Keratinocyte (primary cell): ENCODE results near the gene HAUS8. TPM values are rescaled to one million over a fixed set of nuclear protein-coding genes. Genes with fewer than 3 reads are reported as not detected.
A peak's percentile ranks its signal among the peaks of the same experiment; 100 is the strongest.

Source experiments
- DNase-seq: peaks from one replicate; pipeline ENCODE4 v3.0.0-alpha.2; 2011; ENCODE audit warnings: low read depth, missing footprints, low spot score
- FAIRE-seq: peaks from 2 replicates; lab custom pipeline; 2011; peaks lifted over from hg19 to GRCh38; lab: Jason Lieb, UNC
- H2AFZ ChIP-seq: 2 replicates; pipeline ENCODE4 v1.6.0; 2012; ENCODE audit warnings: low read length, control low read depth, inconsistent platforms; ENCODE audit not compliant: control insufficient read depth
- H3K27ac ChIP-seq: 2 replicates; pipeline ENCODE4 v1.5.1; 2011; ENCODE audit warnings: low read length; ENCODE audit not compliant: control insufficient read depth, insufficient read depth
- H3K27me3 ChIP-seq: 3 replicates; pipeline ENCODE4 v1.6.0; 2011; ENCODE audit warnings: low read length; ENCODE audit not compliant: control insufficient read depth, insufficient read depth; ENCODE audit errors: extremely low read depth
- H3K36me3 ChIP-seq, 2 experiments: 2 replicates in 1 of 2; 3 replicates in 1 of 2; pipeline ENCODE4 v1.5.1; 2011; ENCODE audit warnings: low read length in 2 of 2, mild to moderate bottlenecking in 1 of 2; ENCODE audit not compliant: control insufficient read depth in 2 of 2, insufficient read depth in 2 of 2; ENCODE audit errors: extremely low read depth in 1 of 2
- H3K4me1 ChIP-seq: 3 replicates; pipeline ENCODE4 v1.5.1; 2011; ENCODE audit warnings: low read length; ENCODE audit not compliant: control insufficient read depth, insufficient read depth; ENCODE audit errors: extremely low read depth
- H3K4me2 ChIP-seq: 3 replicates; pipeline ENCODE4 v1.6.0; 2011; ENCODE audit warnings: low read depth, low read length; ENCODE audit not compliant: control insufficient read depth, insufficient read depth; ENCODE audit errors: extremely low read depth
- H3K4me3 ChIP-seq, 3 experiments: fragments of 200-600 bp in 1 of 3; sonication (generic) in 1 of 3; 2 replicates in 2 of 3; 3 replicates in 1 of 3; pipeline ENCODE4 v1.5.1; 2011 to 2016; ENCODE audit warnings: low read length in 3 of 3, mild to moderate bottlenecking in 3 of 3, control low read depth in 2 of 3, inconsistent platforms in 1 of 3, low read depth in 1 of 3, mixed read lengths in 1 of 3, mixed run types in 1 of 3, moderate library complexity in 1 of 3; ENCODE audit not compliant: control insufficient read depth in 2 of 3, insufficient read depth in 2 of 3; ENCODE audit errors: extremely low read depth in 1 of 3
- H3K79me2 ChIP-seq: 2 replicates; pipeline ENCODE4 v1.6.0; 2012; ENCODE audit warnings: low read length; ENCODE audit not compliant: control insufficient read depth, insufficient read depth
- H3K9ac ChIP-seq: 3 replicates; pipeline ENCODE4 v1.6.0; 2011; ENCODE audit warnings: low read length; ENCODE audit not compliant: control insufficient read depth, insufficient read depth; ENCODE audit errors: extremely low read depth
- H3K9me1 ChIP-seq: 3 replicates; pipeline ENCODE4 v1.6.0; 2011; ENCODE audit warnings: low read length; ENCODE audit not compliant: control insufficient read depth, insufficient read depth; ENCODE audit errors: extremely low read depth
- H3K9me3 ChIP-seq: 2 replicates; pipeline ENCODE4 v1.5.1; 2012; ENCODE audit warnings: low read depth, low read length; ENCODE audit not compliant: control insufficient read depth
- H4K20me1 ChIP-seq: 3 replicates; pipeline ENCODE4 v1.6.0; 2011; ENCODE audit warnings: low read length; ENCODE audit not compliant: control insufficient read depth, insufficient read depth; ENCODE audit errors: extremely low read depth
- CTCF ChIP-seq, 3 experiments: IDR thresholded peaks in 1 of 3; conservative IDR thresholded peaks in 1 of 3; optimal IDR thresholded peaks in 1 of 3; 2 replicates in 2 of 3; 3 replicates in 1 of 3; pipeline versions ENCODE3 to v1.5.1; 2011; ENCODE audit warnings: low read length in 3 of 3, mild to moderate bottlenecking in 3 of 3, moderate library complexity in 2 of 3, control low read depth in 1 of 3, inconsistent platforms in 1 of 3; ENCODE audit not compliant: insufficient read depth in 2 of 3; ENCODE audit errors: extremely low read depth in 1 of 3
- EZH2 ChIP-seq: IDR thresholded peaks from one replicate; pipeline ENCODE4 v1.6.1; 2012; ENCODE audit warnings: inconsistent platforms, mild to moderate bottlenecking, low read length, moderate library complexity
- dilution Hi-C: fragments of 300-500 bp; cut with MboI; formaldehyde crosslinking; loops from one replicate; pipeline ENCODE4 v1.7.0; 2020; ENCODE audit warnings: low sequenced_read_pairs; ENCODE audit not compliant: extremely low pct_ligation_motif_present
- polyA plus RNA-seq, 5 experiments: library from polyadenylated mRNA; depleted of rRNA in 3 of 5; stranded (reverse) in 3 of 5; stranded (forward) in 1 of 5; unstranded in 1 of 5; fragments of >200 nt; gene quantifications; 1 replicate in 1 of 5; 2 replicates in 3 of 5; 3 replicates in 1 of 5; pipeline versions ENCODE4 v1.2.1 to v1.2.3, GENCODE V29; 2011 to 2012; ENCODE audit warnings: missing spikeins in 2 of 5, low read depth in 1 of 5, low replicate concordance in 1 of 5

The HAUS8 gene
- polyA plus RNA-seq, 1 donor (not counting 4 experiments of a cell fraction or from before 2014, with no cell fraction given) = 8.1 TPM

DNA sequence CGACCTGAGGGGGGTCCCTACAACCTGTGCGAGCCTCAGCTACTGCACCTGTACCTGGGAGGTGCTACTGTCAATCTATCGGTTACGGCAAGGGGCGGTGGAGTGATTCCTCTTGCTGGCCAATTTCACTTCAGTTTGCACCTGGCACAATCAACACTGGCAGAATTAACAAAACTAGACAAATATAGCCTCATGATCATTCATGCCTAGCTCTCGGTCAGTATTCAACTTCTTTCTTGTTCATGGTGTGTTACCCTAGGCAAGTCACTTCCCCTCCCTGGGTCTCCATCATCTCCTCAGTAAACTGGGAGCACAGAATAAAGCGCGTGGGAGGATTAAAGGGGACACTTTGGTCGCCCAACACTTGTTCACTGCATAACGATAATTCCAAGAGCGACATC lies 618 bp downstream of the HAUS8 start:
- H3K4me3 ChIP-seq = peak overlapping the region; percentile 86 to 94 (median 90)
- H3K79me2 ChIP-seq = peaks cover 66% of the 10 kb centered on the region
- H3K27ac ChIP-seq = peak overlapping the region; percentile 82
- dilution Hi-C loops = no loop called here
- H3K27me3 ChIP-seq = no peaks in the 10 kb centered on the region
- peak overlapping the region; percentile 91 for H3K9ac ChIP-seq
- TF ChIP-seq CTCF (optimal IDR thresholded peaks at IDR 0.05 in 1 of 3, IDR thresholded peaks at IDR 0.05 in 1 of 3, conservative IDR thresholded peaks at IDR 0.05 in 1 of 3; ENCODE audit: extremely low read depth in 1 of 3, insufficient read depth in 2 of 3, low read length in 3 of 3) = no peak
- no peak for TF ChIP-seq EZH2
- no peaks in the 10 kb centered on the region for H3K9me1 ChIP-seq
- H4K20me1 ChIP-seq = peaks cover 4% of the 10 kb centered on the region
- H3K4me2 ChIP-seq = peak overlapping the region; percentile 95
- H3K36me3 ChIP-seq = peaks cover 2 to 8% of the 10 kb centered on the region in 2 experiments
- FAIRE-seq (no peak), DNase-seq (no peak)
- H3K9me3 ChIP-seq = no peaks in the 10 kb centered on the region
- peaks cover 36% of the 10 kb centered on the region for H3K4me1 ChIP-seq
- peak overlapping the region; percentile 98 for H2AFZ ChIP-seq

DNA sequence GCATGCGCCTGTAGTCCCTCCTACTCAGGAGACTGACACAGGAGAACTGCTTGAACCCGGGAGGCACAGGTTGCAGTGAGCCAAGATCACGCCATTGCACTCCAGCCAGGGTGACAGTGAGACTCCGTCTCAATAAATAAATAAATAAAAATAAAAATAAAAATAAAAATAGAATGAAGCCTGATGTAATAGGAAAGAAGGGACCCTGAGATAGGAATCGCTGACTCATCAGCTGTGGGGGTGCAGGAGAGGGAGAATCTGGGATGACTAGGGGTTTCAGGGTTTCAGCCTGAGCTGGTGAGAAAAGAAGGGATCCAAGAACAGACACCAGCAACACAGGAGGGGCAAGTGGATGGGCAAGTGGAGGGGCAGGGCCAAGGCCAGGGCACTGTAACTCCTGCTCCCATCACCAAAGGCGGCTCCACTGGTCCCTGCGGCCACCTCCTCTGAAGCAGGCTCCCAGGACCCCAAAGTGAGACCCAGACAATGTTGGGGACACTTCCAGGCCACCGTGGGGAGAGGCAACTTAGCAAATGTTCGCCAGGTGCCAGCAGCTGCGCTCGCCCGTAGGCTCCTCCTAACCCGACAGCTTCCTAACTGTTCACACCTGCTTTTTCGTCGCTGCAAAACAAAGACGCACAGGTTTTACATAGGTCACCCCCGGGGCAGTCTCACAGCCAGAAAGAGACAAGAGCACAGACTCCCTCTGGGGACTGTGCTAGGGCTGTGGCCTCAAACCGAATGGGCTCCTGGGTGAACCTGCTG lies 1.2 kb downstream of the HAUS8 start:
- Histone ChIP-seq H3K4me1 (peaks cover 30% of the 10 kb centered on the region), H3K79me2 (peaks cover 60% of the 10 kb centered on the region), H2AFZ (peak overlapping the region; percentile 56), H3K27me3 (no peaks in the 10 kb centered on the region), H3K9me1 (no peaks in the 10 kb centered on the region), H3K36me3 (peaks cover 4 to 8% of the 10 kb centered on the region in 2 experiments), H3K4me2 (peak overlapping the region; percentile 95), H3K9ac (peak overlapping the region; percentile 91), H3K4me3 (peak overlapping the region; percentile 86 to 94 (median 90)), H3K27ac (peak overlapping the region; percentile 82), H4K20me1 (peaks cover 3% of the 10 kb centered on the region), H3K9me3 (no peaks in the 10 kb centered on the region)
- TF ChIP-seq CTCF (optimal IDR thresholded peaks at IDR 0.05 in 1 of 3, IDR thresholded peaks at IDR 0.05 in 1 of 3, conservative IDR thresholded peaks at IDR 0.05 in 1 of 3; ENCODE audit: extremely low read depth in 1 of 3, insufficient read depth in 2 of 3, low read length in 3 of 3) = no peak
- TF ChIP-seq EZH2 = no peak
- DNase-seq (no peak), FAIRE-seq (no peak)
- dilution Hi-C loops = no loop called here
